Activated naive CD8-positive, alpha-beta T cell treated with anti-CD3 and anti-CD28 coated beads for 36 hours (primary cell): ENCODE results near the gene TAF8. TPM values are rescaled to one million over a fixed set of nuclear protein-coding genes. Genes with fewer than 3 reads are reported as not detected.
"Not testable (repeated sequence)": the region's sequence is repeated elsewhere in the genome, so short reads cannot be mapped to it uniquely, and the experiment has no call there.

Experiments used
- DNase-seq: peaks from one replicate; pipeline ENCODE4 v3.0.0; 2021
- H3K27ac Mint-ChIP-seq: one replicate; pipeline ENCODE4 v1.8.0; 2022; ENCODE audit warnings: mild to moderate bottlenecking, moderate library complexity, mixed read lengths
- H3K27me3 Mint-ChIP-seq: one replicate; pipeline ENCODE4 v1.8.0; 2022; ENCODE audit warnings: mild to moderate bottlenecking, mixed read lengths
- H3K36me3 Mint-ChIP-seq: one replicate; pipeline ENCODE4 v1.8.0; 2021; ENCODE audit warnings: mild to moderate bottlenecking, mixed read lengths
- H3K4me1 Mint-ChIP-seq: one replicate; pipeline ENCODE4 v1.8.0; 2021; ENCODE audit warnings: mixed read lengths
- H3K4me3 Mint-ChIP-seq: one replicate; pipeline ENCODE4 v1.8.0; 2022; ENCODE audit warnings: mild to moderate bottlenecking, moderate library complexity, mixed read lengths
- H3K9me3 Mint-ChIP-seq: one replicate; pipeline ENCODE4 v1.8.0; 2022; ENCODE audit warnings: mixed read lengths
- total RNA-seq, 2 experiments: library from RNA; stranded (reverse); gene quantifications; one replicate each; pipeline ENCODE4 v1.2.3, GENCODE V29; 2021

Gene TAF8
- total RNA-seq, 2 experiments from 2014 or later: 40.4 to 45.1 TPM

DNA sequence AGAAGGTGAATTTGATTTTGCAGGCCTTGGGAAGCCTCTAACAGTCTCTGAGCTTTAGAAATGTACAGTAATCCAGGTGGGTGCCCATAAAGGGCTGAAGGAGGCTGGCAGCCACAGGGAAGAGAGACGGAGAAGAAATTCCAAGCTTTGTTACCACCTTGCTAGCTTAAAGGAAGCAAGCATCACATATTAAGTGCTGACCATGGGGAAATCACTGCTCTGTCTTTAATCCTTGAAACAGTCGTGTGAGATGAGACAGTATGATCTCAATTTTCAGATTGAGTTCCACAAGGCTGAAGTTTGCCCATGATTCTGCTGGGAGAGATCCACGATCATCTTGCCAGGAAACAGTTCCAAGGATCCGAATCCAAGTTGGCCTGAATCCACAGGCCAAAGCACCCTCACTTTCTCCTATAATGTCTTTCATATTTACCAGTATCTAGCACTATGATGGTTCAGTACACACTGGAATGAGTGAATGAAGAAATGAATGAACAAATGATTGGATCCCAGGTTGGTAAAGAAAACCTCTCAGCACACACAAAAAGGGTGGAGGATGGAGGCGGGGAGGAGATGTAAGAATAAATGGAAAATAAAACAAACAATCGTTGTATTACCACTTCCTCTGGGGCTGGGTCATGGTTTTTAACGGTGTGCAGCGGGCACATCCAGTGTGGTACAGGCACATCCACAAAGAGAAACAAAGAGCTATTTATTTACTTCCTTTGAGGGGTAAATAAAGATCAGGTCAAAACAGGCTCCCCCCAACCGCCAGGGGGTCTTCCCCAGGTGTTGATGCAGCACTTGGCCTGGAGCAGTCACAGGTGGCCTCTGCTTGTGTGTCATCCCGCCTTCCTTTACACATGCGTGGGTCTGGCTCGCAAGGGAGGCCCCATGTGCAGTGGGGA lies 28.2 kb upstream of the TAF8 start:
- peaks cover 51% of the 10 kb centered on the region for H3K36me3 Mint-ChIP-seq
- peaks cover 83% of the 10 kb centered on the region for H3K4me1 Mint-ChIP-seq
- DNase-seq: peak; percentile 77
- peak overlapping the region; percentile 96 for H3K27ac Mint-ChIP-seq
- peaks cover 5% of the 10 kb centered on the region for H3K9me3 Mint-ChIP-seq
- peak overlapping the region; percentile 63 for H3K4me3 Mint-ChIP-seq
- no peaks in the 10 kb centered on the region for H3K27me3 Mint-ChIP-seq

DNA sequence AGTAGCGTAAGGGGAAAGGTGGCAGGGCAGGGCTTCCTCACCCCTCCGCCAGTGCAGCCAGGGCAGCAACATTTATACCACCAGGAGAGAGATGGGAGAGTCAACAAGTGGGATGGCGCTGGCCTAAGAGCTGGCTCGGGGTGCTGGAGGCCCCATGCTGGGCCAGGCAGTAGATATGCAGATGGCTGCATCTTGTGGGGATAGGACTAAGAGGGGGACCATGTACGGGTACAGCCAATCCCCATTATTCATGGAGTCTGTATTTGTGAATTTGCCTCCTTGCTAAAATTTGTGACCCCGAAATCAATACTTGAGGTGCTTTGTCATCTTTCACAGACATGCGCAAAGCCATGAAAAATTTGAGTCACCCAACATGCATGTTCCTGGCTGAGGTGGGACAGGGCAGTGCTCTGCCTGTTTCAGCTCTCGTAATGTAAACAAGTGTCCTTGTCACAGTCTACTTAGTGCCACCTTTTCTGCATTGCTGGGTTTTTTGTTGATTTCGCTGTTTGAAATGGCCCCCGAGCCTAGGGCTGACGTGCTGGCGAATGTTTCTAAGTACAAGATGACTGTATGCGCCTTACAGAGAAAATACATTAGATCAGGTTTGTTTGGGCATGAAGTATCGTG lies 27.5 kb upstream of the TAF8 start:
- Mint-ChIP-seq H3K4me3 (peak overlapping the region; percentile 63), H3K9me3 (peaks cover 5% of the 10 kb centered on the region), H3K27me3 (no peaks in the 10 kb centered on the region), H3K36me3 (peaks cover 57% of the 10 kb centered on the region), H3K27ac (peak overlapping the region; percentile 96), H3K4me1 (peaks cover 83% of the 10 kb centered on the region)
- DNase-seq: no peak

DNA sequence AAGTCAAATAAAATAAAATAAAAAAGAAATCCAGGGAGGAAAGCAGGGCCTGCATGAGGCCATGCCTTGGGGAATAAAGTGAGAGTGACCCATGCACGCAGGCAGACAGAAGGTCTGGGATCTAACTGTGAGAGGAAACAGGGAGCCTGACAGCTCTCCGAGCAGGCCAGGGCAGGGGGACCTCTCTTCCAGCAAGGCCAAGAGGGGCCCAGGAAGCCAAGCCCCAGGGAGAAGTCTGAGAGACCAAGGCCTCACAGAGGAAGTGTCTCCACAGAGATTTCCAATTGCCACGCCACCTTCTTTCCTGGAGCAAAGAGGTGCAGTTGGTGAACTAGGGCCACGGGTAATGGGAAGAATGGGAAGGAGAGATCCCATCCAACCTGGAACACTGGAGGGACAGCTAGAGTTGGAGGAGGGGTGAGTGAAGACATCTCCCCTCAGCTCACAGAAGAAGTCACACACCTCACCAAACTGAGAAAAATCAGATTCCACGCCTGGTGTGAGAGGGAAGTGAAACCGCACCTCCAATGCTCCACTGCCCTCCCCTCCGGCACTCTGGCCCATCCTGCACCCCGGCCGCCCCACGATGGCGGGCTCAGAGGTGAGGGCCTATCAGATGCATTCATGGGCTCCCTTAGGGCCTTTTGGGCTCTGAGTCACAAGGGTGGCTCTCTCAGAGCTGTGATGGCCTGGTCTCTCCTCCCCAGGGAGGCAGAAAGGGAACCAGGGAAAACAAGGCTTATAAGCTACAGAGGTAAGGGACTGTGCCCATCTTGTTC lies 25.1 kb upstream of the TAF8 start:
- no peak for DNase-seq
- H3K9me3 Mint-ChIP-seq: peaks cover 5% of the 10 kb centered on the region
- H3K36me3 Mint-ChIP-seq: peaks cover 57% of the 10 kb centered on the region
- no peaks in the 10 kb centered on the region for H3K27me3 Mint-ChIP-seq
- peaks cover 84% of the 10 kb centered on the region for H3K4me1 Mint-ChIP-seq
- H3K27ac Mint-ChIP-seq: peak overlapping the region; percentile 96
- H3K4me3 Mint-ChIP-seq: no peak overlapping the region

DNA sequence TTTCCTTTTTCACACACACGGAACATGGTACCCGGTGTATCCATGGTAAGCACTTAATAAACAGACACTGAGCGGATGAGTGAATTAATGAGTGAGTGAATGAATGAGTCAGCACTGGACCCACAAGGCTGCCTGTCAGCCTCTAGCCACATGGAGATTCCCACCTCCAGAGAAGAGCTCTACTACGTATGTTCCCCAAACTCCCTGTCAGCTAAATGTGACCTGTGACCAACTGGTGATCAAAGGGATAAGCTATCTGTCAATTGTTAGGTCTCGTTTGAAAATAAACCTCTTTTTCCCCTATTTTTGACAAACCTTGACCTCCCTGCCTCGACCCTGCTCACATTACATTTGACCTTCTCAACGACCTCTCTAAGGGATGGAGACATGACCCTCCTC lies 24.5 kb upstream of the TAF8 start:
- Mint-ChIP-seq H3K4me3 (no peak overlapping the region), H3K36me3 (peaks cover 51% of the 10 kb centered on the region)

DNA sequence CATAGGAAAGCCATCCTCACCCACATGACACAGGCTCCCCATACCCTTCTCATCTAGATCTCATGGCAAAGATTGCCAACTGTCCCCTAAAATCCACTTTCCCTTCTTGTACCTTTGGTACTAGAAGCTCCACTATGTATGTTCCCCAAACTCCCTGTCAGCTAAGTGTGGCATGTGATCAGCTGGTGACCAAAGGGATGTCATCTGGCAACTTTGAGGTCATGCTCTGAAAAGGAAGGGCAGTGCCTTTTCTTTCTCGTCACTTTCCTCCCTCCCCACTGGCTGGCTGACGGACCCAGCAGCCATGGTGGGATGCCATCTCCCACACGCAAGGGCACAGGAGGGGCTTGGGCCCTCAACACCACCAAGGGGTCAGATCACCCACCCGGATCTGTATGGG lies 23.8 kb upstream of the TAF8 start:
- no peaks in the 10 kb centered on the region for H3K27me3 Mint-ChIP-seq
- peaks cover 46% of the 10 kb centered on the region for H3K36me3 Mint-ChIP-seq
- no peak overlapping the region for H3K4me3 Mint-ChIP-seq
- H3K4me1 Mint-ChIP-seq: peaks cover 84% of the 10 kb centered on the region
- H3K27ac Mint-ChIP-seq: peak overlapping the region; percentile 96
- H3K9me3 Mint-ChIP-seq: peaks cover 5% of the 10 kb centered on the region
- DNase-seq: no peak

More for the DNA sequence above, 24.5 kb upstream of the TAF8 start:
- H3K9me3 Mint-ChIP-seq: peaks cover 5% of the 10 kb centered on the region
- DNase-seq: no peak
- peak overlapping the region; percentile 96 for H3K27ac Mint-ChIP-seq
- peaks cover 84% of the 10 kb centered on the region for H3K4me1 Mint-ChIP-seq
- no peaks in the 10 kb centered on the region for H3K27me3 Mint-ChIP-seq

DNA sequence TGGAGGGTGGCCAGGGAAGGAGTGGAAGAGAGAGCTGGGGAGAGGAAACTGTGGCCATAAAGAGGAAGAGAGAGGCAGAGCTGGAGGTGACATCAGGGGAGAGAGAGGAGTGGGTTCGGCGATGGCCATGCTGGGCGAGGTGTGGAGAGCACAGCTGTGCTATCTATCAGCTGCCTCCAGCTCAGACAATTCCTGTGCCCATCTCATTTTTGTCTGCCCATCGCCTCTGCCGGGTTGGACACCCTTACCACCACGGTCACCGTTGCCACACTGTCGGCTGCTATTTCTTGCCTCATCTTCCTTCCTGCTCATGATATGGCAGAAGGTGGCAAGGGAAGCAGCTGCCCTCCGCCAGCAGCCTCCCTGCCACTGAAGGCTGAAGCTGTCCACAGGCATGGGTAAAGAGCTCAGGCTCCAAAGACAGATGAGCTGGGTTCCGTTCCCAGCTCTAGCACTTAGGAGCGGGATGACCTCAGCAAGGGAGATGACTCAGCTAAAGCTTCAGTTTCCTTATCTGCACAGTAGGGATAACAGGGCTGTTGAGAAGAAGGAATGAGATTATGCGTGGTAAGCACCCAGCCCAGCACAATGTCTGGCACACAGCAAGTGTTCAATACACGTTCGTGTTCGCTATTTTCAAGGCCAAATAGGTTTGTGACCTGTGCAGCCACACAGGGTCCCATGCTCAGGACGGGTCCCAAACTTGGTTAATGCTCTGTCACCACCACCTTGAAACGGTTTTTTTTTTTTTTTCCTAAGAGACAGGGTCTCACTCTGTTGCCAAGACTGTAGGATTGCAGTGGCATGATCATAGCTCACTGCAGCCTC lies 21.9 kb upstream of the TAF8 start:
- Mint-ChIP-seq H3K4me3 (peak overlapping the region; percentile 81), H3K36me3 (peaks cover 45% of the 10 kb centered on the region), H3K27me3 (no peaks in the 10 kb centered on the region), H3K27ac (peak overlapping the region; percentile 96), H3K4me1 (peaks cover 80% of the 10 kb centered on the region), H3K9me3 (peaks cover 5% of the 10 kb centered on the region)
- no peak for DNase-seq

DNA sequence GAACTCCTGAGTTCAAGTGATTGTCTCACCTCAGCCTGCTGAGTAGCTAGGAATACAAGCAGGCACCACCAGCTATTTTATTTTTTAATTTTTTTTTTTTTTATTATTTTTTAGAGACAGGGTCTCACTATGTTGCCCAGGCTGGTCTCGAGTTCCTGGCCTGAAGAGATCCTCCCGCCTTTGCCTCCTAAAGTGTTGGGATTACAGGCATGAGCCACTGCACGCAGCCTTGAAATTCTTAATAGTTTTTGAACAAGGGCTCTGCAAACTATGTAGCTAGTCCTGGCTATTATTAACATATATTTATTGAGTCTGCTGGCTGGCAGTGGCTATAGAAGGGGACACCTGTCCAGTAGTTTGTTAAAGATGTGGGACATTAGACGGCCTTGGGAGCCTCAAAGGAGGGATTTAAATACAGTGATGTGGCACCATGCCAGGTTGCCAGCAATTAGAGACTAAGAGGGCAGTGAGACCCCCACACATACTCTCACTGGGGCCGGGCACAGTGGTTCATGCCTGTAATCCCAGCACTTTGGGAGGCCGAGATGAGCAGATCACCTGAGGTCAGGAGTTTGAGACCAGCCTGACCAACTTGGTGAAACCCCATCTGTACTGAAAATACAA lies 21.1 kb upstream of the TAF8 start:
- H3K4me3 Mint-ChIP-seq: peak overlapping the region; percentile 81
- H3K27me3 Mint-ChIP-seq: no peaks in the 10 kb centered on the region
- peaks cover 5% of the 10 kb centered on the region for H3K9me3 Mint-ChIP-seq
- peak overlapping the region; percentile 96 for H3K27ac Mint-ChIP-seq
- peaks cover 76% of the 10 kb centered on the region for H3K4me1 Mint-ChIP-seq
- DNase-seq: no peak
- H3K36me3 Mint-ChIP-seq: peaks cover 43% of the 10 kb centered on the region

DNA sequence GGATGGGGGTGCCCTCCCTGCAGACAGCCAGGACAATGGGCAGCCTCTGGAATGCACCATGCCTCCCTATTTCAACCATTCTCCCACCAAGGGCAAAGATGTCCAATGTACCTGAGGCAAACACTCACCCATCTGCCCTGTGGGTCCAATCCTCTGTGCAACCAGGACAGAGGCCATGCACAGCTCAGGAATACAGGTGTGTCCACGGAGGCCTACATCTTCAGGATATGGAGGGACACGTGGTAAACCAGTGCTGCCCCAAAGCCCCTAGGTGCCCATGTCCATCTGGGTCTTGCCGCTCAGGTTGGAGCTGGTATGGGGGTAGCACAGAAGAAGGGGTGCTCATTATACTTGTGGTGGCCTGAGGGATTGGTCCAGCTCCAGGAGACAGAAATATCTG lies 20.4 kb upstream of the TAF8 start:
- Mint-ChIP-seq H3K36me3 (peaks cover 42% of the 10 kb centered on the region), H3K4me1 (peaks cover 76% of the 10 kb centered on the region), H3K27ac (peak overlapping the region; percentile 96), H3K9me3 (peaks cover 5% of the 10 kb centered on the region), H3K4me3 (peak overlapping the region; percentile 71), H3K27me3 (no peaks in the 10 kb centered on the region)
- no peak for DNase-seq

DNA sequence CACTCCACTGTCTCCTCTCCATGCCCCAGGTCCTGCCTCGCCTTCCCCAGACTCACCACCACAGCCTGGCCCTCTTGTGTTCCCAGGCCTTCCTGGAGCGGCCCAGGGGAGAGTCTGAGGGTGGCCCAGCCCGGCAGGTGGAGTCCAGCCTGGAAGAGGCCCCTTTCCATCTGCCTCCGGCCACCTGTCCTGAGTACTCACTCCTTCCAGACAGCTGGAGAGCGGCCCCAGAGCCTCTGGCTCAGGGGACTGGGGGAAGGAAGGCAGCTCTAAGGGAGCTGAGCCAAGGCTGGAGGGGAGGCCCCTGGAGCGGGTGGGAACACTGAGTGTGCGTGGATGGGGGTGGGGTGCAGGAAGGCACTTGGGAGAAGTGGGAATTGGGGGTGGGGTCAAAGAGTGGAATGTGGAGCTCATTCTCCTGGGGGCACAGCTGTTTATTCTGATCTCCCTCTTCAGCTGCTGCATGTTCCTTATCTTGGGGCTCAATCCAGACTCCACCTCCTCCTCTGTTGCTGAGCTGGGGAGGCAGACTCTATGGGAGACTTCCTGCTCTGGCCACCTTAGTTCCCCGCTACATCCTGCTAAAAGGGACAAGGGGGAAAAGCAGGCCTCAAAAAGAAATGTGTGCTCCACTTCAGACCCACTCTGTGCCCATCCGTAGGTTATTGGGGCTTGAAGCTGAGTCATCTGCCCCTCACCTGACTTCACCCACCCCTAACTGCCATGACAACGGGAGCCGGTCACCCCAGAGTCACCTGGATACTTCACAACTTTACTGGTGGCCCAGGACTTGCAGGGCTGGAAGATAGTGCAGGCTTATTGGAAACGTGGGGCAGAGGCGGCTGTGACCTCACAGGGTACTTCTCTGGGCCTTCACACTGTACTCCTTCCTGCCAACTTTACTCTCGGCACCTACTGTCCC lies 19.5 kb upstream of the TAF8 start:
- peaks cover 76% of the 10 kb centered on the region for H3K4me1 Mint-ChIP-seq
- peak; percentile 78 for DNase-seq
- no peaks in the 10 kb centered on the region for H3K27me3 Mint-ChIP-seq
- peak overlapping the region; percentile 71 for H3K4me3 Mint-ChIP-seq
- H3K9me3 Mint-ChIP-seq: peaks cover 3% of the 10 kb centered on the region
- H3K27ac Mint-ChIP-seq: peak overlapping the region; percentile 96
- peaks cover 40% of the 10 kb centered on the region for H3K36me3 Mint-ChIP-seq

DNA sequence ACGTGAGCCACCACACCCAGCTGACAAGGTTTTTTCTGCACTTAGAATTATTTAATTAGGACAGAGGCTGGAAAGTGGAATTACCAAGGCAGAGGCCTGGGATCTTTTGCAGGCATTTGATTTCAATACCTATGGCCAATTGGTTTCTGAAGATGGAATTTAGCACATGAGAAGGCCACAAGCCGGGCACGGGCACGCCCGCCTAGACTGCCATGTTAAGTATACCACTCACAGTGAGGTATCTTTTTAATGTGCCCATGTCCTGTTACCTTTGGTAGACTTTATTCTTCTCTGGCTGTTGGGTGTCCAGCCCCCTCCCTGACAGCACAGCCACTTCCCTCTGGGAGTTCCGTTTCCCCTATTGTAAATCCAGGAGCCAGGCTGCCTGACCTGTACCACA lies 18.0 kb upstream of the TAF8 start:
- peaks cover 68% of the 10 kb centered on the region for H3K4me1 Mint-ChIP-seq
- H3K9me3 Mint-ChIP-seq: no peaks in the 10 kb centered on the region
- H3K27me3 Mint-ChIP-seq: no peaks in the 10 kb centered on the region
- peak overlapping the region; percentile 96 for H3K27ac Mint-ChIP-seq
- H3K36me3 Mint-ChIP-seq: peaks cover 33% of the 10 kb centered on the region
- peak overlapping the region; percentile 47 for H3K4me3 Mint-ChIP-seq
- DNase-seq: no peak

DNA sequence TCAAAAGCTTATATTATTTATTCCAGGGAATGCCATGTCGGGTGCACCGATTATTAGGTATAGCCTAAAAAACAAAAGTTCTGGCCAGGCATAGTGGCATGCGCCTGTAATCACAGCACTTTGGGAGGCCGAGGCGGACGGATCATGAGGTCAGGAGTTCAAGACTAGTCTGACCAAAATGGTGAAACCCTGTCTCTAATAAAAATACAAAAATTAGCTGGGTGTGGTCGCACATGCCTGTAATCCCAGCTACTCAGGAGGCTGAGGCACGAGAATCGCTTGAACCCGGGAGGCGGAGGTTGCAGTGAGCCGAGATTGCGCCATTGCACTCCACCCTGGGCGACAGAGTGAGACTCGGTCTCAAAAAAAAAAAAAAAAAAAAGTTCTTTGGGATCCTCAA lies 12.7 kb upstream of the TAF8 start:
- H3K9me3 Mint-ChIP-seq, H3K27me3 Mint-ChIP-seq, DNase-seq: not testable (repeated sequence)
- H3K4me1 Mint-ChIP-seq: peaks cover 67% of the 10 kb centered on the region
- H3K36me3 Mint-ChIP-seq: peaks cover 29% of the 10 kb centered on the region
- peak overlapping the region; percentile 91 for H3K27ac Mint-ChIP-seq
- H3K4me3 Mint-ChIP-seq: peak overlapping the region; percentile 77

DNA sequence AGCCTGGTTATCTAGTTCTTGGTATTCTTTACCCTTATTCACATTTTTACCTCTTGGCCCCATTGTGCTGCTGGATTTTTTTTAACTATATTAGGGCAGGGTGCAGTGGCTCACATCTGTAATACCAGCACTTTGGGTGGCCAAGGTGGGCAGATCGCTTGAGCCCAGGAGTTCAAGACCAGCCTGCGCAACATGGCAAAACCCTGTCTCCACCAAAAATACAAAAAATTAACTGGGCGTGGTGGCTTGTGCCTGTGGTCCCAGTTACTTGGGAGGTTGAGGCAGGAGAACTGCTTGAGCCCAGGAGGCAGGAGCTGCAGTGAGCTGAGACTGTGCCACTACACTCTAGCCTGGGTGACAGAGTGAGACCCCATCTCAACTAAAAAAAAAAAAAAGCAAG lies 12.2 kb upstream of the TAF8 start:
- H3K9me3 Mint-ChIP-seq: no peaks in the 10 kb centered on the region
- no peaks in the 10 kb centered on the region for H3K27me3 Mint-ChIP-seq
- H3K27ac Mint-ChIP-seq: peak overlapping the region; percentile 91
- DNase-seq: no peak
- H3K4me3 Mint-ChIP-seq: peak overlapping the region; percentile 77
- H3K36me3 Mint-ChIP-seq: peaks cover 28% of the 10 kb centered on the region
- peaks cover 66% of the 10 kb centered on the region for H3K4me1 Mint-ChIP-seq

DNA sequence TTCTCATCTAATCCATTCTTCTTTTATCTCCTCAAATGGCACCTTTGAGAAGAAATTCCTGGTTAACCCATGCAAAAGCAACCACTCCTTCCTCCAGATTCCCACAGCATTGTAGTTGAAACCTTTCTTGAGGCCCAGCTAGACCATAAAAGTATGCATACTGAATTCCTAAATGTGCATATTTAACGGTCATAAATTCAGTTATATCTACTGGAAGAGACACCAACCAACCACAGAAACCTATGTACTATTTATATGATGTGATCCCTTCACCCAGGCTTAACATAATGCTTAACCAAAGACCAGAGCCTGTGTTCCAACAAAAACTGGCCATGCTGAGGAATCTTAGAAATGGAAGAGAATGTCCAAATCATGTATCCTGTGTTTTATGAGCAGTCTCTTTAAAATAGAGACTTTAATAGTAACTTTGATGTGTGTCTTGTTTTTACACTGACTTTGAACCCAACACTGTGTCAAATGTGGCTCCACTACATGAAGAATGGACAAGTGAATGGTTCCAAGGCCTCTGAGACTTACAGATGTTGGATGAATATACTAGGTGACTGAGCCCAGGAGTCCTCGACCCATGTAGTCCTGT lies 11.4 kb upstream of the TAF8 start:
- Mint-ChIP-seq H3K4me1 (peaks cover 73% of the 10 kb centered on the region), H3K9me3 (no peaks in the 10 kb centered on the region), H3K27me3 (no peaks in the 10 kb centered on the region), H3K4me3 (peak overlapping the region; percentile 82), H3K36me3 (peaks cover 29% of the 10 kb centered on the region), H3K27ac (peak overlapping the region; percentile 95)
- DNase-seq: no peak
